Measurements from ENCODE around the gene SNX6.

DNA sequence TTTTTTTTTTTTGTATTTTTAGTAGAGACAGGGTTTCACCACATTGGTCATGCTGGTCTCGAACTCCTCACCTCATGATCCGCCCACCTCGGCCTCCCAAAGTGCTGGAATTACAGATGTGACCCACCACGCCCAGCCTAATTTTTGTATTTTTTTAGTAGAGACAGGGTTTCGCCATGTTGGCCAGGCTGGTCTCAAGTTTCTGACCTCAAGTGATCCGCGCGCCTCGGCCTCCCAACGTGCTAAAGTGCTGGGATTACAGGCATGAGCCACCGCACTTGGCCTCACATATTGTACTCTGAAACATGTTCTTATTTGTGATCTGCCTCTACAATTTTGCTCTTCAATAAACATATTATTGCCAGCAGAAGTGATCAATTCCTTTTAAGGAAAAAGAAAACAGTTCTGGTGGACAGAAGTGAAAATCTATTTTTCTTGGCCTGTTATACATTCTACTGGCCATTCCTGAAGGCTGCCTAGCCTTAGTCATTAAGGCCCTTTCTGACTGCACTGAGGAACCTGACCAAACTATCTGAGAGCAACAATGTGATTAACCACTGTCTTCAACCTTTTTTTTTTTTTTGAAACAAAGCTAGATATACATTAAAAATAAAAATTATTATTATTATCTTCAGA, 36.1 kb downstream of the SNX6 start:
- TF ChIP-seq POLR2A (IDR thresholded peaks at IDR 0.05) (no peak), EP300 (IDR thresholded peaks at IDR 0.05) (no peak)
- TF ChIP-seq, protein P1, sequence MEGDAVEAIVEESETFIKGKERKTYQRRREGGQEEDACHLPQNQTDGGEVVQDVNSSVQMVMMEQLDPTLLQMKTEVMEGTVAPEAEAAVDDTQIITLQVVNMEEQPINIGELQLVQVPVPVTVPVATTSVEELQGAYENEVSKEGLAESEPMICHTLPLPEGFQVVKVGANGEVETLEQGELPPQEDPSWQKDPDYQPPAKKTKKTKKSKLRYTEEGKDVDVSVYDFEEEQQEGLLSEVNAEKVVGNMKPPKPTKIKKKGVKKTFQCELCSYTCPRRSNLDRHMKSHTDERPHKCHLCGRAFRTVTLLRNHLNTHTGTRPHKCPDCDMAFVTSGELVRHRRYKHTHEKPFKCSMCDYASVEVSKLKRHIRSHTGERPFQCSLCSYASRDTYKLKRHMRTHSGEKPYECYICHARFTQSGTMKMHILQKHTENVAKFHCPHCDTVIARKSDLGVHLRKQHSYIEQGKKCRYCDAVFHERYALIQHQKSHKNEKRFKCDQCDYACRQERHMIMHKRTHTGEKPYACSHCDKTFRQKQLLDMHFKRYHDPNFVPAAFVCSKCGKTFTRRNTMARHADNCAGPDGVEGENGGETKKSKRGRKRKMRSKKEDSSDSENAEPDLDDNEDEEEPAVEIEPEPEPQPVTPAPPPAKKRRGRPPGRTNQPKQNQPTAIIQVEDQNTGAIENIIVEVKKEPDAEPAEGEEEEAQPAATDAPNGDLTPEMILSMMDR (IDR thresholded peaks at IDR 0.05): no peak

Data from ovary (tissue), 3 donors.